Suprapubic skin (tissue), 4 donors: ENCODE measurements around the gene OR2F2.

ENCODE experiments used
- EP300 ChIP-seq: sonication (generic); formaldehyde crosslinking; IDR thresholded peaks from one replicate; pipeline ENCODE4 v1.6.1; 2017; ENCODE audit warnings: antibody characterized with exemption
- POLR2A ChIP-seq, 2 donors: fragments of 450-650 bp; IDR thresholded peaks; one replicate each; pipeline ENCODE4 v1.6.1; 2017; ENCODE audit warnings: antibody characterized with exemption in 2 of 2, mild to moderate bottlenecking in 2 of 2, moderate library complexity in 2 of 2
- POLR2AphosphoS5 ChIP-seq, 3 donors: sonication (generic); formaldehyde crosslinking; IDR thresholded peaks; one replicate each; pipeline ENCODE4 v1.6.1; 2017; ENCODE audit warnings: antibody characterized with exemption in 3 of 3
- TF ChIP-seq, protein P1 (sequence below), 2 donors: fragments of 200-600 bp in 1 of 2; fragments of 450-650 bp in 1 of 2; sonication (generic) in 1 of 2; IDR thresholded peaks; one replicate each; pipeline ENCODE4 v1.5.1; 2016 to 2019; ENCODE audit warnings: antibody characterized with exemption in 2 of 2, mild to moderate bottlenecking in 1 of 2, moderate library complexity in 1 of 2

- TF ChIP-seq, protein P1, sequence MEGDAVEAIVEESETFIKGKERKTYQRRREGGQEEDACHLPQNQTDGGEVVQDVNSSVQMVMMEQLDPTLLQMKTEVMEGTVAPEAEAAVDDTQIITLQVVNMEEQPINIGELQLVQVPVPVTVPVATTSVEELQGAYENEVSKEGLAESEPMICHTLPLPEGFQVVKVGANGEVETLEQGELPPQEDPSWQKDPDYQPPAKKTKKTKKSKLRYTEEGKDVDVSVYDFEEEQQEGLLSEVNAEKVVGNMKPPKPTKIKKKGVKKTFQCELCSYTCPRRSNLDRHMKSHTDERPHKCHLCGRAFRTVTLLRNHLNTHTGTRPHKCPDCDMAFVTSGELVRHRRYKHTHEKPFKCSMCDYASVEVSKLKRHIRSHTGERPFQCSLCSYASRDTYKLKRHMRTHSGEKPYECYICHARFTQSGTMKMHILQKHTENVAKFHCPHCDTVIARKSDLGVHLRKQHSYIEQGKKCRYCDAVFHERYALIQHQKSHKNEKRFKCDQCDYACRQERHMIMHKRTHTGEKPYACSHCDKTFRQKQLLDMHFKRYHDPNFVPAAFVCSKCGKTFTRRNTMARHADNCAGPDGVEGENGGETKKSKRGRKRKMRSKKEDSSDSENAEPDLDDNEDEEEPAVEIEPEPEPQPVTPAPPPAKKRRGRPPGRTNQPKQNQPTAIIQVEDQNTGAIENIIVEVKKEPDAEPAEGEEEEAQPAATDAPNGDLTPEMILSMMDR (IDR thresholded peaks at IDR 0.05) = no peak
- TF ChIP-seq POLR2AphosphoS5 (IDR thresholded peaks at IDR 0.05) = no peak
- TF ChIP-seq EP300 = no peak
- TF ChIP-seq POLR2A (IDR thresholded peaks at IDR 0.05) = no peak
Observed at GRCh38 chr7:143901332-143901667, 33.7 kb upstream of the OR2F2 start.
